Measurements from ENCODE around the gene MACF1. TPM values are rescaled to one million over a fixed set of nuclear protein-coding genes. Genes with fewer than 3 reads are reported as not detected.
A peak's percentile ranks its signal among the peaks of the same experiment; 100 is the strongest.
"Not testable (repeated sequence)": the region's sequence is repeated elsewhere in the genome, so short reads cannot be mapped to it uniquely, and the experiment has no call there.

MACF1 gene
- total RNA-seq, 4 donors from 2014 or later = 386 to 627 (median 576) TPM

GRCh38 chr1:39491146-39491921 is 286.8 kb downstream of the MACF1 start, which contains the start of gene BMP8A:
TSS of gene BMP8A (plus strand) at chr1:39491636. CDS start at chr1:39491992, 356 bp downstream.
- H3K4me1 ChIP-seq = peaks cover 6 to 21% (median 16%) of the 10 kb centered on the region in 4 donors
- no peak for DNase-seq (ENCODE audit: extremely low spot score)
- WGBS = no CpG with 5 or more reads among the region's 112 CpGs
- no peaks in the 10 kb centered on the region for H3K9me3 ChIP-seq
- no peak within 1 kb of the TSS for H3K27ac ChIP-seq (replicated peaks in 1 of 4)
- peak within 1 kb of the TSS; percentile 51 to 62 (median 54) for H3K4me3 ChIP-seq
- intact Hi-C loops (cut with DNase I) = no loop called here
- H3K36me3 ChIP-seq = peaks cover 12 to 23% (median 18%) of the 10 kb centered on the region in 4 donors
- H3K27me3 ChIP-seq = peaks cover 0 to 49% (median 8%) of the 10 kb centered on the region in 4 donors
- TF ChIP-seq, protein P1, sequence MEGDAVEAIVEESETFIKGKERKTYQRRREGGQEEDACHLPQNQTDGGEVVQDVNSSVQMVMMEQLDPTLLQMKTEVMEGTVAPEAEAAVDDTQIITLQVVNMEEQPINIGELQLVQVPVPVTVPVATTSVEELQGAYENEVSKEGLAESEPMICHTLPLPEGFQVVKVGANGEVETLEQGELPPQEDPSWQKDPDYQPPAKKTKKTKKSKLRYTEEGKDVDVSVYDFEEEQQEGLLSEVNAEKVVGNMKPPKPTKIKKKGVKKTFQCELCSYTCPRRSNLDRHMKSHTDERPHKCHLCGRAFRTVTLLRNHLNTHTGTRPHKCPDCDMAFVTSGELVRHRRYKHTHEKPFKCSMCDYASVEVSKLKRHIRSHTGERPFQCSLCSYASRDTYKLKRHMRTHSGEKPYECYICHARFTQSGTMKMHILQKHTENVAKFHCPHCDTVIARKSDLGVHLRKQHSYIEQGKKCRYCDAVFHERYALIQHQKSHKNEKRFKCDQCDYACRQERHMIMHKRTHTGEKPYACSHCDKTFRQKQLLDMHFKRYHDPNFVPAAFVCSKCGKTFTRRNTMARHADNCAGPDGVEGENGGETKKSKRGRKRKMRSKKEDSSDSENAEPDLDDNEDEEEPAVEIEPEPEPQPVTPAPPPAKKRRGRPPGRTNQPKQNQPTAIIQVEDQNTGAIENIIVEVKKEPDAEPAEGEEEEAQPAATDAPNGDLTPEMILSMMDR (IDR thresholded peaks at IDR 0.05) = no peak
- TF ChIP-seq EP300 (IDR thresholded peaks at IDR 0.05) = no peak
- TF ChIP-seq POLR2AphosphoS5 (IDR thresholded peaks at IDR 0.05) = no peak
- no peak for TF ChIP-seq POLR2A (IDR thresholded peaks at IDR 0.05; ENCODE audit: low read depth)

DNA sequence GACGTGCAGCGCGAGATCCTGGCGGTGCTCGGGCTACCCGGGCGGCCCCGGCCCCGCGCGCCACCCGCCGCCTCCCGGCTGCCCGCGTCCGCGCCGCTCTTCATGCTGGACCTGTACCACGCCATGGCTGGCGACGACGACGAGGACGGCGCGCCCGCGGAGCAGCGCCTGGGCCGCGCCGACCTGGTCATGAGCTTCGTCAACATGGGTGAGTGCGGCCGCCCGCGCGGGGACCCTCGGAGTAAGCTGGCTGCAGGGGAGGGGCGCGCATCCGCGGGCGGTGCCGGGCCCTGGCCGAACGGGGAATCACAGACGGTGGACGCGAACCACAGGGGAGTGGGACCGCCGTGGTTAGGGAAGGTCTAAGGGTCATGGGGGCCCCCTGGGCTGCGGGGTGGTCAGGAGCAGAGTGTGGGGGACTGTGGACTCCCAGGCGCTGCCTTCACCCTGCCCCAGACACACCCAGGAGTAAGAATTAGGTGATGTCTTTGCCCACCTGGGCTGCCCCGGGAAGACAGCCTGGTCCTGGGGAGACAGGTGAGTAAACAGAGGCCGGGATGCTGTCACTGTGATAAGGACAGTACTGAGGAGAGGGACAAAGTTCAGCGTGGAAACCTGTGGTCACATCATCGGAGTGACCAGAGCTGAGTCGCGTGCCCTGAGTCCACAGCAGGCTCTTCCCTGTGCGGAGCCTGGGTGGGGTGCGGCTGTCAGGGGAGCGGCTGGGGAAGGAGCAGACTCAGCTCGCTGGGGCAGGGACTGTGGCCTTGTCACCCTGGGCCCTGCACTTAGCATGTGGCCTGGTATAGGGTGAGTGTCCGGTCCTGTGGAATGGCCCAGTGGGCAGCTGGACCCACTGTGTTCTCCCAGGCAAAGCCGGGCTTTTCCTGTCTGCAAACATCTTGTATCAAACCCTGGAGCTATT is 287.9 kb downstream of the MACF1 start:
- Histone ChIP-seq H3K36me3 (peaks cover 2 to 12% (median 7%) of the 10 kb centered on the region in 4 donors), H3K27me3 (peaks cover 0 to 50% (median 8%) of the 10 kb centered on the region in 4 donors), H3K4me1 (peaks cover 6 to 21% (median 16%) of the 10 kb centered on the region in 4 donors), H3K4me3 (peak overlapping the region; percentile 51 to 62 (median 54))
- 73% methylated on average over 10 of the region's 67 CpGs for WGBS
- H3K27ac ChIP-seq (replicated peaks in 1 of 4); H3K9me3 ChIP-seq; intact Hi-C loops (cut with DNase I); DNase-seq (ENCODE audit: extremely low spot score): not testable (repeated sequence)

DNA sequence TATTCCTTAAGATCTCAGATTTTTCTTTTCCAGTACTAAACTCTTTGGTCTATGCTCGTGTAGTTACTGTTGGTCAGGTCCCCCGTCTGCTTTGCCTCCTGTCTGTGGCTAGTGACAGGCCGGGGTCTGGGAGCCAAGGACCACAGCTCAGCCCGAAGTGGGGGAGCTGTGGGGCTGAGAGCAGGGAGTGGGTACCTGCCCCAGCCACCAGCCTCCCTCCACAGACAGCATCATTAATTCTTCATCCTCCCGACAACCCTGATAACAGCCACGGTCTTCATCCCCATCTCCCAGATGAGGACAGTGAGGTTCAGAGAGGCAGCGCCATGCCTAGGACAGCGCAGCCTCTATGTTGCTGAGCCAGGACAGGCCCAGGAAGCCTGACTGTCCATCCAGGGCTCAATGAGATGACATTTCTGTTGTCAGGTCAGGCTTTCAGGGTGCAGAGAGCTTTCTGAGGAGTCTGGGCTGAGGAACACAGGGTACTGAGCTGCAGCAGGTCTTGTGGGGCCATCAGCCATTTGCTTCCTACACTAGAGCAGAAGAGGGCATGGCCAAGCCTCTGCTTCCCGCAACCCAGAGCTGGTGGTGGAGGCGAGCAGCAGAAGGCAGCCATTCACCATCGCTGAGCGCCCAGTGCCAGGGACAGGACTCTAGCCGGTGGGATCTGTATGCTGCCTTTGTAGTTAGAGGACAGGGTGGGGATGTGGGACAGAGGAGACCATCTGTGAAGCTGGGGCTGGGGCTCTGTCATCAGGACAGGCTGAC is 288.7 kb downstream of the MACF1 start:
- 88% methylated on average over 8 of the region's 13 CpGs for WGBS
- peaks cover 6 to 28% (median 19%) of the 10 kb centered on the region in 4 donors for H3K4me1 ChIP-seq
- intact Hi-C loops (cut with DNase I); H3K4me3 ChIP-seq; H3K27ac ChIP-seq (replicated peaks in 1 of 4); DNase-seq (ENCODE audit: extremely low spot score); H3K36me3 ChIP-seq; H3K9me3 ChIP-seq: not testable (repeated sequence)
- H3K27me3 ChIP-seq = peaks cover 0 to 59% (median 8%) of the 10 kb centered on the region in 4 donors

GRCh38 chr1:39494671-39495410 is 290.3 kb downstream of the MACF1 start:
- Histone ChIP-seq H3K9me3 (no peaks in the 10 kb centered on the region), H3K4me3 (no peak overlapping the region), H3K4me1 (peaks cover 12 to 35% (median 22%) of the 10 kb centered on the region in 4 donors), H3K27ac (replicated peaks in 1 of 4) (no peak overlapping the region), H3K27me3 (peaks cover 0 to 59% (median 8%) of the 10 kb centered on the region in 4 donors), H3K36me3 (no peaks in the 10 kb centered on the region)
- TF ChIP-seq POLR2AphosphoS5 (IDR thresholded peaks at IDR 0.05) = no peak
- no peak for TF ChIP-seq POLR2A (IDR thresholded peaks at IDR 0.05; ENCODE audit: low read depth)
- no peak for TF ChIP-seq EP300 (IDR thresholded peaks at IDR 0.05)
- TF ChIP-seq, protein P1 (IDR thresholded peaks at IDR 0.05) = no peak
- DNase-seq (ENCODE audit: extremely low spot score) = no peak
- WGBS = 91% methylated on average over 11 of the region's 14 CpGs
- intact Hi-C loops (cut with DNase I) = no loop called here

GRCh38 chr1:39496520-39496919 is 292.0 kb downstream of the MACF1 start:
- Histone ChIP-seq H3K27me3 (peaks cover 0 to 46% (median 3%) of the 10 kb centered on the region in 4 donors), H3K4me1 (peaks cover 7 to 33% (median 14%) of the 10 kb centered on the region in 4 donors)
- H3K36me3 ChIP-seq; DNase-seq (ENCODE audit: extremely low spot score); H3K9me3 ChIP-seq; intact Hi-C loops (cut with DNase I); H3K4me3 ChIP-seq; H3K27ac ChIP-seq (replicated peaks in 1 of 4): not testable (repeated sequence)
- WGBS = 95% methylated on average over 5 of the region's 5 CpGs

All from esophagus muscularis mucosa (tissue), 4 donors.